ENCODE measurements around the gene NRL.

DNA sequence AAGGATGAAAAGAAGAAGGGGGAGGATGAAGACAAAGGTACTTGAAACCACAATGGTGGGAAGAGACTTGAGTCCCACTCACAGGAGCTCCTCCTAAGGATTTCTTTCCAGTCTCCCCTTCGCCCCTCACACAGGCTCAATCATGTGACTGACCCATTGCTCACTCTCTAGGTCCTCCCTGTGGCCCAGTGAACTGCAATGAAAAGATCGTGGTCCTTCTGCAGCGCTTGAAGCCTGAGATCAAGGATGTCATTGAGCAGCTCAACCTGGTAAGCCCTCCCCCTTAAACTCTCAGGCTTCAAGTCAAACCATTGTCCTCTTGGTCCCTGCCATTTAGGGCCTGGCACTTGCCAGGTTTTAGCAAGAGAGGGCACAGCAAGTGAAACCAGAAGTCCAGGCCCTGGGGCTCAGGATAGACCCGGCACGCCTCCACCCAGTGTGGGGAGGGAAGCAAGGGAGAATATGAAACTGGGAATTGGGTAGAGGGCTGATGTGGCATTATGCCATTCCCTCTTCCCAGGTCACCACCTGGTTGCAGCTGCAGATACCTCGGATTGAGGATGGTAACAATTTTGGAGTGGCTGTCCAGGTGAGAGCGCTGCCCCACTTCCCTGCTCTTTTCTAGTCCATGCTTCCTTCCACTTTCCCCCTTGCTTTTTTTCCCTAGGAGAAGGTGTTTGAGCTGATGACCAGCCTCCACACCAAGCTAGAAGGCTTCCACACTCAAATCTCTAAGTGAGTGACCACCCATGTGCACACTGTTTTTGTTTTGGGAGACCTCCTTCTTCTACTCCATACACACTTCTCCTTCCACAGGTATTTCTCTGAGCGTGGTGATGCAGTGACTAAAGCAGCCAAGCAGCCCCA lies 23.0 kb upstream of the NRL start:
- no peak for TF ChIP-seq EZH2phosphoT487 (IDR thresholded peaks at IDR 0.05; ENCODE audit: low read depth)
- TF ChIP-seq, protein P1, sequence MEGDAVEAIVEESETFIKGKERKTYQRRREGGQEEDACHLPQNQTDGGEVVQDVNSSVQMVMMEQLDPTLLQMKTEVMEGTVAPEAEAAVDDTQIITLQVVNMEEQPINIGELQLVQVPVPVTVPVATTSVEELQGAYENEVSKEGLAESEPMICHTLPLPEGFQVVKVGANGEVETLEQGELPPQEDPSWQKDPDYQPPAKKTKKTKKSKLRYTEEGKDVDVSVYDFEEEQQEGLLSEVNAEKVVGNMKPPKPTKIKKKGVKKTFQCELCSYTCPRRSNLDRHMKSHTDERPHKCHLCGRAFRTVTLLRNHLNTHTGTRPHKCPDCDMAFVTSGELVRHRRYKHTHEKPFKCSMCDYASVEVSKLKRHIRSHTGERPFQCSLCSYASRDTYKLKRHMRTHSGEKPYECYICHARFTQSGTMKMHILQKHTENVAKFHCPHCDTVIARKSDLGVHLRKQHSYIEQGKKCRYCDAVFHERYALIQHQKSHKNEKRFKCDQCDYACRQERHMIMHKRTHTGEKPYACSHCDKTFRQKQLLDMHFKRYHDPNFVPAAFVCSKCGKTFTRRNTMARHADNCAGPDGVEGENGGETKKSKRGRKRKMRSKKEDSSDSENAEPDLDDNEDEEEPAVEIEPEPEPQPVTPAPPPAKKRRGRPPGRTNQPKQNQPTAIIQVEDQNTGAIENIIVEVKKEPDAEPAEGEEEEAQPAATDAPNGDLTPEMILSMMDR (IDR thresholded peaks at IDR 0.05; ENCODE audit: low read depth, low read length) = no peak
